GM12801 (cell line): Measurements from ENCODE around the gene CD200R1L.

Experiments
- CTCF ChIP-seq: IDR thresholded peaks from one replicate; pipeline ENCODE4 v1.5.1; 2011; ENCODE audit warnings: control low read depth; ENCODE audit not compliant: insufficient read length; ENCODE audit errors: extremely low read depth

The CD200R1L gene

GRCh38 chr3:112773864-112774263, 72.8 kb downstream of the CD200R1L start:
- TF ChIP-seq CTCF: no peak

GRCh38 chr3:112770951-112771350, 75.7 kb downstream of the CD200R1L start:
- TF ChIP-seq CTCF: no peak

- no peak for TF ChIP-seq CTCF
Observed at GRCh38 chr3:112770032-112770626, 76.5 kb downstream of the CD200R1L start.

- TF ChIP-seq CTCF: no peak
Observed at GRCh38 chr3:112769286-112769978, 77.2 kb downstream of the CD200R1L start.

GRCh38 chr3:112767777-112768176, 78.9 kb downstream of the CD200R1L start:
- no peak for TF ChIP-seq CTCF

GRCh38 chr3:112767177-112767576, 79.5 kb downstream of the CD200R1L start:
- no peak for TF ChIP-seq CTCF
